Smooth muscle cell (in vitro differentiated cells): ENCODE results near the gene RRAS2. TPM values are rescaled to one million over a fixed set of nuclear protein-coding genes. Genes with fewer than 3 reads are reported as not detected.

Source experiments
- DNase-seq: peaks from one replicate; lab custom pipeline; 2025; ENCODE audit not compliant: unreplicated experiment; lab: John Stamatoyannopoulos, UW
- H2AFZ ChIP-seq: fragments of 200-600 bp; sonication (generic); 2 replicates; pipeline ENCODE4 v1.6.0; 2016; ENCODE audit warnings: antibody characterized with exemption, low read depth, mild to moderate bottlenecking
- H3F3A ChIP-seq: fragments of 200-600 bp; sonication (generic); 2 replicates; pipeline ENCODE4 v1.6.0; 2017; ENCODE audit warnings: antibody characterized with exemption, low read depth
- H3K27ac ChIP-seq: fragments of 200-600 bp; sonication (generic); 2 replicates; pipeline ENCODE4 v1.5.1; 2016; ENCODE audit warnings: low read depth, mild to moderate bottlenecking
- H3K27me3 ChIP-seq: fragments of 200-600 bp; sonication (generic); 2 replicates; pipeline ENCODE4 v1.6.1; 2016; ENCODE audit warnings: low read depth, mild to moderate bottlenecking
- H3K36me3 ChIP-seq: fragments of 200-600 bp; sonication (generic); 2 replicates; pipeline ENCODE4 v1.5.1; 2016; ENCODE audit warnings: low read depth
- H3K4me1 ChIP-seq: fragments of 200-600 bp; sonication (generic); 2 replicates; pipeline ENCODE4 v1.5.1; 2016; ENCODE audit warnings: low read depth
- H3K4me2 ChIP-seq: fragments of 200-600 bp; sonication (generic); 2 replicates; pipeline ENCODE4 v1.6.0; 2016; ENCODE audit warnings: mild to moderate bottlenecking
- H3K4me3 ChIP-seq: fragments of 200-600 bp; sonication (generic); 2 replicates; pipeline ENCODE4 v1.5.1; 2016; ENCODE audit warnings: mild to moderate bottlenecking
- H3K79me2 ChIP-seq: fragments of 200-600 bp; sonication (generic); 2 replicates; pipeline ENCODE4 v1.6.0; 2016; ENCODE audit warnings: low read depth, mild to moderate bottlenecking
- H3K9ac ChIP-seq: fragments of 200-600 bp; sonication (generic); 2 replicates; pipeline ENCODE4 v1.6.0; 2016; ENCODE audit warnings: low read depth
- H3K9me3 ChIP-seq: fragments of 200-600 bp; sonication (generic); replicated peaks from 2 replicates; pipeline ENCODE4 v1.5.1; 2016; ENCODE audit warnings: low read depth
- H4K20me1 ChIP-seq: fragments of 200-600 bp; sonication (generic); 2 replicates; pipeline ENCODE4 v1.6.0; 2016; ENCODE audit warnings: low read depth
- WGBS: methylation state at CpG from one replicate; pipeline ENCODE4 v1.1.7; 2016; ENCODE audit warnings: low lambda C conversion rate; 5-methylcytosine and 5-hydroxymethylcytosine counted together
- polyA plus RNA-seq: library from polyadenylated mRNA; unstranded; fragments of >200 nt; fragmentation: Nextera tagmentation; extraction: Ambion mirVana; gene quantifications from 2 replicates; pipeline ENCODE4 v1.2.1, GENCODE V29; 2016
- total RNA-seq: library from RNA; depleted of rRNA; stranded (reverse); fragments of >200 nt; gene quantifications from 2 replicates; pipeline ENCODE4 v1.2.3, GENCODE V29; 2014
- TF ChIP-seq, protein P1 (sequence below): fragments of 200-600 bp; sonication (generic); IDR thresholded peaks from 2 replicates; pipeline ENCODE4 v1.5.1; 2017; ENCODE audit warnings: borderline replicate concordance, mild to moderate bottlenecking, antibody characterized with exemption; ENCODE audit not compliant: insufficient read depth, poor library complexity, severe bottlenecking

RRAS2 gene
- total and polyA plus RNA-seq, 2 experiments from 2014 or later = 27.3 to 53.6 TPM

- H3K9me3 ChIP-seq = no peaks in the 10 kb centered on the region
- H3K4me1 ChIP-seq = no peaks in the 10 kb centered on the region
- no peaks in the 10 kb centered on the region for H3K36me3 ChIP-seq
- DNase-seq = no peak
- H3K4me3 ChIP-seq = no peak overlapping the region
- 97% methylated on average over 8 of the region's 8 CpGs for WGBS
- H3K27me3 ChIP-seq = no peaks in the 10 kb centered on the region
- H3K4me2 ChIP-seq = no peak overlapping the region
- H3K9ac ChIP-seq = no peak overlapping the region
- H3K79me2 ChIP-seq = no peaks in the 10 kb centered on the region
- H2AFZ ChIP-seq = no peak overlapping the region
- TF ChIP-seq, protein P1, sequence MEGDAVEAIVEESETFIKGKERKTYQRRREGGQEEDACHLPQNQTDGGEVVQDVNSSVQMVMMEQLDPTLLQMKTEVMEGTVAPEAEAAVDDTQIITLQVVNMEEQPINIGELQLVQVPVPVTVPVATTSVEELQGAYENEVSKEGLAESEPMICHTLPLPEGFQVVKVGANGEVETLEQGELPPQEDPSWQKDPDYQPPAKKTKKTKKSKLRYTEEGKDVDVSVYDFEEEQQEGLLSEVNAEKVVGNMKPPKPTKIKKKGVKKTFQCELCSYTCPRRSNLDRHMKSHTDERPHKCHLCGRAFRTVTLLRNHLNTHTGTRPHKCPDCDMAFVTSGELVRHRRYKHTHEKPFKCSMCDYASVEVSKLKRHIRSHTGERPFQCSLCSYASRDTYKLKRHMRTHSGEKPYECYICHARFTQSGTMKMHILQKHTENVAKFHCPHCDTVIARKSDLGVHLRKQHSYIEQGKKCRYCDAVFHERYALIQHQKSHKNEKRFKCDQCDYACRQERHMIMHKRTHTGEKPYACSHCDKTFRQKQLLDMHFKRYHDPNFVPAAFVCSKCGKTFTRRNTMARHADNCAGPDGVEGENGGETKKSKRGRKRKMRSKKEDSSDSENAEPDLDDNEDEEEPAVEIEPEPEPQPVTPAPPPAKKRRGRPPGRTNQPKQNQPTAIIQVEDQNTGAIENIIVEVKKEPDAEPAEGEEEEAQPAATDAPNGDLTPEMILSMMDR = no peak
- no peak overlapping the region for H3K27ac ChIP-seq
- no peaks in the 10 kb centered on the region for H3F3A ChIP-seq
- H4K20me1 ChIP-seq = no peaks in the 10 kb centered on the region
Measured at GRCh38 chr11:14262271-14262846, 96.6 kb downstream of the RRAS2 start.

DNA sequence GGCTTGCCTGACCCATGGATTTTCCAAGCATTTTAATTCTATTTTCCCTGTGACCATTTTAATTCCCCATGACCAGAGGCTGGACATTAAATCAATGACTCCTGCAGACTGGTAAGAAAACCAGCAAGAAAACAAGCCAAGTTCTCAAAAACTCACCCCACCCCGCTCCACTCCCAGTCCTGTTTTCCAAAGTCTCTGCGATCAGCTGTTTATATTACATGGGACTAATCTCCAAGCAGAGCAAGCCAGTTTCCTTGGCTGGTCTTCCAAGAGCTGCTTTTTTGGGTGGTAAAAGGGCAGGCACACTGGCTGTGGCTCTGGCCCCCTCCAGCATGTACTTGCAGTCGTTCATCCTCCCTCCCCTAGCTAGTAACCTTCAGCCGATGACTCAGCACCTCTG is 97.9 kb downstream of the RRAS2 start:
- Histone ChIP-seq H3K4me1 (no peaks in the 10 kb centered on the region), H3K79me2 (no peaks in the 10 kb centered on the region), H3K4me3 (no peak overlapping the region), H3K9ac (no peak overlapping the region), H3K36me3 (no peaks in the 10 kb centered on the region), H3K27me3 (no peaks in the 10 kb centered on the region), H3K9me3 (no peaks in the 10 kb centered on the region), H3K27ac (no peak overlapping the region), H4K20me1 (no peaks in the 10 kb centered on the region), H3F3A (no peaks in the 10 kb centered on the region), H3K4me2 (no peak overlapping the region), H2AFZ (no peak overlapping the region)
- no peak for DNase-seq
- 80% methylated on average over 4 of the region's 4 CpGs for WGBS
- TF ChIP-seq, protein P1 = no peak

- Histone ChIP-seq H3K4me3 (no peak overlapping the region), H3K79me2 (no peaks in the 10 kb centered on the region), H4K20me1 (no peaks in the 10 kb centered on the region), H3K4me2 (no peak overlapping the region), H3K27ac (no peak overlapping the region), H2AFZ (no peak overlapping the region), H3K9ac (no peak overlapping the region), H3K9me3 (no peaks in the 10 kb centered on the region), H3K36me3 (no peaks in the 10 kb centered on the region), H3F3A (no peaks in the 10 kb centered on the region), H3K27me3 (no peaks in the 10 kb centered on the region), H3K4me1 (no peaks in the 10 kb centered on the region)
- DNase-seq = no peak
- WGBS = 100% methylated on average over 1 of the region's 1 CpG
- TF ChIP-seq, protein P1 = no peak
Measured at GRCh38 chr11:14259878-14260277, 99.1 kb downstream of the RRAS2 start.

DNA sequence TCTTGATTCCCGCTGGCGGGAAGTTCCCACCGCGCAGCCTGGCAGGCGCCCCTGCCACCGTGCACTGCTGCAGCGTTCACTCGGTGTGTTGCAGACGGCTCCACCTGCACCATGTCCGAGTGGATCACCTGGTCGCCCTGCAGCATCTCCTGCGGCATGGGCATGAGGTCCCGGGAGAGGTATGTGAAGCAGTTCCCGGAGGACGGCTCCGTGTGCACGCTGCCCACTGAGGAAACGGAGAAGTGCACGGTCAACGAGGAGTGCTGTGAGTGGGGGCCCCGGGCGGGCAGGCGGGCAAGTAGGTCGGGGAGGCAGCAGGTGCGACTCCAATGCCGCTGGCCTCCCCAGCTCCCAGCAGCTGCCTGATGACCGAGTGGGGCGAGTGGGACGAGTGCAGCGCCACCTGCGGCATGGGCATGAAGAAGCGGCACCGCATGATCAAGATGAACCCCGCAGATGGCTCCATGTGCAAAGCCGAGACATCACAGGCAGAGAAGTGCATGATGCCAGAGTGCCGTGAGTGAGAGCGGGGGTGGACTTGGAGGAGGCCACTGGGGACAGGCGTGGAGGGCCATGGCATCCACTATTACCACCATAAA is 99.7 kb downstream of the RRAS2 start:
- H3K4me3 ChIP-seq = no peak overlapping the region

More for the DNA sequence above, 99.7 kb downstream of the RRAS2 start:
- Histone ChIP-seq H3K4me1 (no peaks in the 10 kb centered on the region), H3K9ac (no peak overlapping the region), H3K36me3 (no peaks in the 10 kb centered on the region), H3K9me3 (no peaks in the 10 kb centered on the region), H3K4me2 (no peak overlapping the region), H2AFZ (no peak overlapping the region), H3K27ac (no peak overlapping the region), H3K27me3 (no peaks in the 10 kb centered on the region), H3F3A (no peaks in the 10 kb centered on the region), H3K79me2 (no peaks in the 10 kb centered on the region), H4K20me1 (no peaks in the 10 kb centered on the region)
- no peak for DNase-seq
- TF ChIP-seq, protein P1 = no peak
- 95% methylated on average over 38 of the region's 38 CpGs for WGBS
